GM12892 (cell line): ENCODE results near the gene ARHGEF17.

Experiments
- DNase-seq: peaks from one replicate; pipeline ENCODE4 v3.0.0; 2011; ENCODE audit not compliant: insufficient read length
- FAIRE-seq: peaks from 2 replicates; lab custom pipeline; 2011; peaks lifted over from hg19 to GRCh38; lab: Jason Lieb, UNC
- POLR2A ChIP-seq: IDR thresholded peaks from 2 replicates; pipeline ENCODE4 v1.6.1; 2011; ENCODE audit warnings: low read depth, low read length, control low read depth
- POLR2AphosphoS5 ChIP-seq: IDR thresholded peaks from 2 replicates; pipeline ENCODE4 v1.6.1; 2011; ENCODE audit warnings: low read depth, low read length, control low read depth
- TAF1 ChIP-seq: IDR thresholded peaks from 2 replicates; pipeline ENCODE4 v1.6.1; 2011; ENCODE audit warnings: low read depth, mild to moderate bottlenecking, control low read depth, low read length, borderline replicate concordance

ARHGEF17 gene

GRCh38 chr11:73406131-73406530 lies 98.1 kb downstream of the ARHGEF17 start:
- TF ChIP-seq TAF1 (no peak), POLR2AphosphoS5 (no peak), POLR2A (no peak)
- no peak for FAIRE-seq
- no peak for DNase-seq

GRCh38 chr11:73406619-73407018 lies 98.5 kb downstream of the ARHGEF17 start:
- TF ChIP-seq POLR2AphosphoS5 (no peak), POLR2A (no peak), TAF1 (no peak)
- FAIRE-seq (no peak), DNase-seq (no peak)

GRCh38 chr11:73409431-73409830 lies 101.4 kb downstream of the ARHGEF17 start:
- FAIRE-seq (no peak), DNase-seq (no peak)
- TF ChIP-seq POLR2AphosphoS5 (no peak), POLR2A (no peak), TAF1 (no peak)

GRCh38 chr11:73410627-73411026 lies 102.6 kb downstream of the ARHGEF17 start:
- DNase-seq (no peak), FAIRE-seq (no peak)
- no peak for TF ChIP-seq TAF1
- TF ChIP-seq POLR2AphosphoS5, result no peak
- TF ChIP-seq POLR2A, result no peak

GRCh38 chr11:73411031-73411430 lies 103.0 kb downstream of the ARHGEF17 start:
- no peak for FAIRE-seq
- DNase-seq, result no peak
- TF ChIP-seq POLR2AphosphoS5, result no peak
- no peak for TF ChIP-seq POLR2A
- TF ChIP-seq TAF1, result no peak

- DNase-seq, result no peak
- no peak for FAIRE-seq
- TF ChIP-seq TAF1 (no peak), POLR2AphosphoS5 (no peak), POLR2A (no peak)
Observed at GRCh38 chr11:73412308-73412707, 104.2 kb downstream of the ARHGEF17 start.

GRCh38 chr11:73413256-73413655 lies 105.2 kb downstream of the ARHGEF17 start:
- TF ChIP-seq TAF1 (no peak), POLR2AphosphoS5 (no peak), POLR2A (no peak)
- no peak for FAIRE-seq
- DNase-seq, result no peak

GRCh38 chr11:73414977-73415651 lies 107.0 kb downstream of the ARHGEF17 start:
- FAIRE-seq (peak; percentile 78), DNase-seq (no peak)

GRCh38 chr11:73415854-73416615 lies 108.0 kb downstream of the ARHGEF17 start:
- FAIRE-seq (no peak), DNase-seq (no peak)
- TF ChIP-seq POLR2A, result no peak
- TF ChIP-seq TAF1, result no peak

More at GRCh38 chr11:73414977-73415651, 107.0 kb downstream of the ARHGEF17 start:
- no peak for TF ChIP-seq POLR2A

- no peak for DNase-seq
- FAIRE-seq, result no peak
- TF ChIP-seq POLR2AphosphoS5 (no peak), TAF1 (no peak), POLR2A (no peak)
Observed at GRCh38 chr11:73416786-73417185, 108.7 kb downstream of the ARHGEF17 start.
